ENCODE measurements around the gene PLCB1. TPM values are rescaled to one million over a fixed set of nuclear protein-coding genes. Genes with fewer than 3 reads are reported as not detected.

Gene PLCB1
- polyA plus RNA-seq, 1 experiment: 16.4 TPM

DNA sequence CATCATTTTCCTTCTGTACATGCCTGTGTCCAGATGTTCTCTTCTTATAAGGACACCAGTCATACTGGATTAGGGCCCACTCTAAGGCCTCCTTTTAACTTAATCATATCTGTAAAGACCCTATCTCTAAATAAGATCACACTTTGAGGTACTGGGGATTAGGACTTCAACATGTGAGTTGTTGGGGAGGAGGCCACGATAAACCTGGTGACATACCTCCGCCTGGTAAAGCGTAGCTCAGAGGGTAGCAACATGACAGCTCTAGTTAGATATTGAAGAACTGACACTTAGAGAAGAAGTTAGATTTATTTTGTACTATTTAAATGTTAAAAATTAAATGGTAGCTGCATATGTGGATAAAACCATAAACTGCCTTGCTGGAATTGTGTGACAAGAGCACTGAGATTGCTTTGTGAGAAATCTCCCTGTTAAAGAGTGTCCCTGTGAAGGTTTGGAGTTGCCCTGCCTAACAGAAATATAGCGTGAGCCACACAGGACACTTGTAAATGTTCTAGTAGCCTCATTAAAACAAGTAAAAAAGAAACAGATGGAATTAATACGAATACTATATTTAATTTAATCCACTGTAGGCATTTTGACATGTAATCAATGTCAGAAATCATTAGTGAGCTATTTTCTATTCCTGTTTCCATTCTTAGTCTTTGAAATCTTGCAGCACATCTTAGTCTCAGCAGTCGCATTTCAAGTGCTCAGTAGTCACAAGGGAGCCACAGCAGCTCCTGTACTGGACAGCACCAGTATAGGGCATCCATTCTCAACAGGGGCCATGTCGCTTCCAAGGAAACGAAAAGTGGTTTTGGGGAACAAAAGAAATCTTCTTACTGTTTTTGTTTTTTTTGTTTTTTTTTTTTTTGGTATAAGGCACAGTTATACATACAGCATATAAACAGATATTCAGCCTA lies 13.4 kb downstream of the PLCB1 start:
- TF ChIP-seq, protein P1, sequence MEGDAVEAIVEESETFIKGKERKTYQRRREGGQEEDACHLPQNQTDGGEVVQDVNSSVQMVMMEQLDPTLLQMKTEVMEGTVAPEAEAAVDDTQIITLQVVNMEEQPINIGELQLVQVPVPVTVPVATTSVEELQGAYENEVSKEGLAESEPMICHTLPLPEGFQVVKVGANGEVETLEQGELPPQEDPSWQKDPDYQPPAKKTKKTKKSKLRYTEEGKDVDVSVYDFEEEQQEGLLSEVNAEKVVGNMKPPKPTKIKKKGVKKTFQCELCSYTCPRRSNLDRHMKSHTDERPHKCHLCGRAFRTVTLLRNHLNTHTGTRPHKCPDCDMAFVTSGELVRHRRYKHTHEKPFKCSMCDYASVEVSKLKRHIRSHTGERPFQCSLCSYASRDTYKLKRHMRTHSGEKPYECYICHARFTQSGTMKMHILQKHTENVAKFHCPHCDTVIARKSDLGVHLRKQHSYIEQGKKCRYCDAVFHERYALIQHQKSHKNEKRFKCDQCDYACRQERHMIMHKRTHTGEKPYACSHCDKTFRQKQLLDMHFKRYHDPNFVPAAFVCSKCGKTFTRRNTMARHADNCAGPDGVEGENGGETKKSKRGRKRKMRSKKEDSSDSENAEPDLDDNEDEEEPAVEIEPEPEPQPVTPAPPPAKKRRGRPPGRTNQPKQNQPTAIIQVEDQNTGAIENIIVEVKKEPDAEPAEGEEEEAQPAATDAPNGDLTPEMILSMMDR (IDR thresholded peaks at IDR 0.05; ENCODE audit: low read depth, low read length): no peak
- ChIA-PET POLR2A (no interaction called here), CTCF (interaction anchor here (2.5 kb wide), 1 partner anchor 576 kb away, joined by 15 read pairs; no protein-coding TSS in a partner anchor)
- Histone ChIP-seq H3K4me3 (ENCODE audit: low read depth, low read length) (no peak overlapping the region), H3K27ac (ENCODE audit: low read depth, low read length) (no peak overlapping the region), H3K9me3 (ENCODE audit: control insufficient read depth, insufficient read depth, low read length) (no peaks in the 10 kb centered on the region), H3K27me3 (ENCODE audit: control insufficient read depth, insufficient read depth, low read length) (no peaks in the 10 kb centered on the region)
- no peak for DNase-seq (ENCODE audit: low read depth, low spot score)

DNA sequence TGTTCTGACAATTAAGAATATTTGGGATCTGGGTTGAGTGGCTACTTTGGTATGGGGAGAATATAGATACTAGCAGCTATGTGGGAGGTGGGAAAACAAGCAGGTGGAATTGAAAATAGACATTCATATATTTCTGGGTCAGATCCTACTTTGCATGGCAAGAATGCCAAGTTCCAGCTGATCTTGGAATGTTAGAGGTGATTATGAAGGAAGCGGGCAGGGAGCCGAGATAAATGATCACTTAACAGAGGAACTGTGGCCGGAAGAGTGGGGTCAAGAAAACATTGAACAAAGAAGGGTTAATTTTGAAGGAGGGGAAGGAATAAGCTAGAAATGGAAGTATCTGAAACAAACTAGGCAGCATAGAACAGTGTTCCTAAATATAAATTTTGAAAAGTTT lies 15.4 kb downstream of the PLCB1 start:
- DNase-seq (ENCODE audit: low read depth, low spot score): no peak
- Histone ChIP-seq H3K9me3 (ENCODE audit: control insufficient read depth, insufficient read depth, low read length) (no peaks in the 10 kb centered on the region), H3K27me3 (ENCODE audit: control insufficient read depth, insufficient read depth, low read length) (no peaks in the 10 kb centered on the region), H3K27ac (ENCODE audit: low read depth, low read length) (no peak overlapping the region), H3K4me3 (ENCODE audit: low read depth, low read length) (no peak overlapping the region)
- TF ChIP-seq, protein P1 (IDR thresholded peaks at IDR 0.05; ENCODE audit: low read depth, low read length): no peak
- POLR2A ChIA-PET: no interaction called here
- CTCF ChIA-PET: interaction anchor here (0.9 to 2.5 kb wide), 2 partner anchors 242 to 574 kb away, joined by 3 to 15 read pairs; no protein-coding TSS in a partner anchor

DNA sequence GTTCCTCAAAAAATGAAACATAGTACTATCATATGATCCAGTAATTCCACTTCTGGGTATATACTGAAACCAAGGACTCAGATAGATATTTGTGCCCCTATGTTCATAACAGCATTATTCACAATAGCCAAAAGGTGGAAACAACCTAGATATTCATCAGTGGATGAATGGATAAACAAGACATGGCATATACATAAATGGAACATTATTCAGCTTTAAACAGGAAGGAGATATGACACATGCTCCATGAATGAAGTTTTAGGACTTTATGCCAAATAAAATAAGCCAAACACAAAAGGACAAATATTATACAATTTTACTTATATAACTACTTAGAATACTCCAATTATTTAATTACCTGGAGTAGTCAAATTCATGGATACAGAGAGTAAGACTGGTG lies 16.4 kb downstream of the PLCB1 start:
- DNase-seq (ENCODE audit: low read depth, low spot score): no peak

DNA sequence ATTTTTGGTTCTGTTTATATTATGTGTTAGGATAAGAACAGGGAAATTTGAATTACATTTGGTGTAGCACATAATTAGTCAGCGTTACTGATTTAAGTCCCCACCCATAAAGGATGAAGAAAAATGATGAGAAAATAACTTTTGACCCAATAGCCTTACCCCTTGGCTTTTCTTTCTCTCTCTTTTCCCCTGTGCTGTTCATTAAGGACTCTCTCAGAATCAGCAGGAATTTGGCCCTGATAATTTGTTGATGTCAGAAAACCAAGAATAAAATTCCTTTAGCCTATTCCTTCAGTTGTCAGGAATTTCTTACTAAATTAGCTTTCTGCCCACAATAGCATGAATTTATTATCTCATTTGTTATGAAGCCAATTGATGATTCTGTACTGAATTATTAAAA lies 18.5 kb downstream of the PLCB1 start:
- Histone ChIP-seq H3K9me3 (ENCODE audit: control insufficient read depth, insufficient read depth, low read length) (no peaks in the 10 kb centered on the region), H3K27me3 (ENCODE audit: control insufficient read depth, insufficient read depth, low read length) (no peaks in the 10 kb centered on the region), H3K4me3 (ENCODE audit: low read depth, low read length) (no peak overlapping the region), H3K27ac (ENCODE audit: low read depth, low read length) (no peak overlapping the region)
- ChIA-PET POLR2A (no interaction called here), CTCF (no interaction called here)
- TF ChIP-seq, protein P1 (IDR thresholded peaks at IDR 0.05; ENCODE audit: low read depth, low read length): no peak
- DNase-seq (ENCODE audit: low read depth, low spot score): no peak

More for the DNA sequence above, 16.4 kb downstream of the PLCB1 start:
- H3K27ac ChIP-seq (ENCODE audit: low read depth, low read length): no peak overlapping the region
- TF ChIP-seq, protein P1 (IDR thresholded peaks at IDR 0.05; ENCODE audit: low read depth, low read length): no peak
- ChIA-PET CTCF (interaction anchor here (0.9 to 1.3 kb wide), 2 partner anchors 241 to 573 kb away, joined by 3 to 5 read pairs; no protein-coding TSS in a partner anchor), POLR2A (no interaction called here)
- H3K9me3 ChIP-seq (ENCODE audit: control insufficient read depth, insufficient read depth, low read length): no peaks in the 10 kb centered on the region
- no peak overlapping the region for H3K4me3 ChIP-seq (ENCODE audit: low read depth, low read length)
- H3K27me3 ChIP-seq (ENCODE audit: control insufficient read depth, insufficient read depth, low read length): no peaks in the 10 kb centered on the region

DNA sequence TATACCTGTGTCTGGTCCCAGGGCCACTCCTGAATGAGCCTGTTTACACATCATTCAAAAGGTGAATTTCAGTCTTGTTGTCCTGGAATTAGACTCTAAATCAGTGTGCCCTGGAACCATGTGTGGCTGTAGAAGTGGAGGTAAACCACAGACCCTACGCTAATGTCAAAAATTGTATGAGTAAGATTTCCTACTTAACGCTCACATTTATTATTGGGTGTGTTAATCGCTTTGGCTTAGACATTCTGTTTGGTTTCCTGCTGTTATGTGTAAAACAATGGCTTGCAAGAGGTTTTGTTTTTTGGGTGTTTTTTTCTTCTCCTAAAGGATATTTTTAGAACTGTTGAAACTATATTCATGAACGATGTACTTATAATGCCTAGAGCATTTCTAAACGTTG lies 19.3 kb downstream of the PLCB1 start:
- no peak overlapping the region for H3K4me3 ChIP-seq (ENCODE audit: low read depth, low read length)
- POLR2A ChIA-PET: no interaction called here
- H3K9me3 ChIP-seq (ENCODE audit: control insufficient read depth, insufficient read depth, low read length): no peaks in the 10 kb centered on the region
- H3K27me3 ChIP-seq (ENCODE audit: control insufficient read depth, insufficient read depth, low read length): no peaks in the 10 kb centered on the region
- TF ChIP-seq, protein P1 (IDR thresholded peaks at IDR 0.05; ENCODE audit: low read depth, low read length): no peak
- no peak for DNase-seq (ENCODE audit: low read depth, low spot score)
- no peak overlapping the region for H3K27ac ChIP-seq (ENCODE audit: low read depth, low read length)
- CTCF ChIA-PET: no interaction called here

Measured in AG04450 (cell line).